ENCODE data around the gene FSTL4. TPM values are rescaled to one million over a fixed set of nuclear protein-coding genes. Genes with fewer than 3 reads are reported as not detected.

Gene FSTL4
- total RNA-seq, 1 donor from 2014 or later = not detected

DNA sequence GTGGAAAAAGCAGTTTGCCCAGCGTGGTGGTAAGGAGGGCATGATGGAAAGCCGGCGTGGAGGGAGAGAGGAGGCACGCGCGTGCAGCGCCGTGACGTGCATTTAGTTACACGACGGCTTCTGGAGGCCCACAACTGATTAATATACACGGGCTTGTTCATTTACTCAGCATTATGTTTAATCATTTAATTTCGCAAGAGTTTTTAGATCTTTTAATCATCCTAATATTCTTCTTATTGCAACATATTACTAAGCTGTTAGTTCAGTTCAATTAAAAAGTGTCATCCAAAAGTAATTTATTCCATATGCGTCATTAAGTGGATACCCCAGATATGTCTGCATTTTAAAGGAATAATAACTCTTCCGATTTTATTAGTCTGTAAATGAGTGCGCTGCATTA, 340.0 kb downstream of the FSTL4 start:
- Mint-ChIP-seq H3K27ac (no peak overlapping the region), H3K4me3 (no peak overlapping the region), H3K27me3 (ENCODE audit: insufficient read depth) (peaks cover 5% of the 10 kb centered on the region), H3K36me3 (ENCODE audit: low read depth) (no peaks in the 10 kb centered on the region), H3K4me1 (ENCODE audit: low read depth) (no peaks in the 10 kb centered on the region), H3K9me3 (no peaks in the 10 kb centered on the region)
- DNase-seq (ENCODE audit: low spot score) = no peak
- intact Hi-C loops (cut with micrococcal nuclease) = no loop called here

DNA sequence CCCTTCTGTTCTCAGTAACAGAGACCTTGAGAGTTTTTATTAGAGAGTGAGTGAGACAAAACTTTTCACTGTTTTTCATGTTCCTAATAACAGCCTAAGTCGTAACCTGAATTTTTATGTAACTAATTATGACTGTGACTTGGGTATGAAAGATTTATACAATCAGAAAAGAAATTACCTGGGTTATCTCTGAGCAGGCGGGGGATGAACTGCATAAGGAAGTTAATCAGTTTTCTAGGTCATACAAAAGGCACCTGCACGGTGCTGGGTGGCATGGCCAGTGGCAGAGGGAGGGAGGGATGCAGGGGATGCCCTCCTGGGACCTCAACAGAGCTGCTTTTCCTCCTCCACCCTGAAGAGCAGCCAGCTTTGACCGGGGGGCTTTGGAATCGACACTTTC, 340.7 kb downstream of the FSTL4 start:
- Mint-ChIP-seq H3K27ac (no peak overlapping the region), H3K4me3 (no peak overlapping the region), H3K9me3 (no peaks in the 10 kb centered on the region), H3K27me3 (ENCODE audit: insufficient read depth) (peaks cover 5% of the 10 kb centered on the region), H3K36me3 (ENCODE audit: low read depth) (no peaks in the 10 kb centered on the region), H3K4me1 (ENCODE audit: low read depth) (no peaks in the 10 kb centered on the region)
- intact Hi-C loops (cut with micrococcal nuclease) = no loop called here
- DNase-seq (ENCODE audit: low spot score) = no peak

DNA sequence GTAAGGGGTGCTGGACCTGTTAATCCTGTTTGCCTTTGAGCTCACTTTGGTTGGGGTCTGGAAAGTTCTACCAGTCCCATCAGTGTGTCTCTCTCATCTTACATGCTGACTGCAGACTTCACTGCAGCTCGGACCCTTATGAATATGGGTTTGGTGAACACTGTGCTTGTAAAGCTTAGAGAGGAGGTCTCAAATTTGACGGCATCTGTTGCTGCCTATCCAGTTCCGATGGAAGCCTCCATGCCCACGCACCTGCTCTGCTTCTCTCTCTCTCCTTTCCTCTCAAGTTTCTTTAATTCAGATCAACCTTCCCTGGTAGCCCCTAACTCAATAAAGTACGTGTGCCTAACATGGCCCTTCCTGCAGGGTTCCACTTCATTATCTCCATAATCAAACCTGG, 342.6 kb downstream of the FSTL4 start:
- Mint-ChIP-seq H3K4me1 (ENCODE audit: low read depth) (no peaks in the 10 kb centered on the region), H3K27me3 (ENCODE audit: insufficient read depth) (peaks cover 5% of the 10 kb centered on the region), H3K4me3 (no peak overlapping the region), H3K27ac (no peak overlapping the region), H3K36me3 (ENCODE audit: low read depth) (no peaks in the 10 kb centered on the region), H3K9me3 (no peaks in the 10 kb centered on the region)
- DNase-seq (ENCODE audit: low spot score) = no peak
- intact Hi-C loops (cut with micrococcal nuclease) = no loop called here

DNA sequence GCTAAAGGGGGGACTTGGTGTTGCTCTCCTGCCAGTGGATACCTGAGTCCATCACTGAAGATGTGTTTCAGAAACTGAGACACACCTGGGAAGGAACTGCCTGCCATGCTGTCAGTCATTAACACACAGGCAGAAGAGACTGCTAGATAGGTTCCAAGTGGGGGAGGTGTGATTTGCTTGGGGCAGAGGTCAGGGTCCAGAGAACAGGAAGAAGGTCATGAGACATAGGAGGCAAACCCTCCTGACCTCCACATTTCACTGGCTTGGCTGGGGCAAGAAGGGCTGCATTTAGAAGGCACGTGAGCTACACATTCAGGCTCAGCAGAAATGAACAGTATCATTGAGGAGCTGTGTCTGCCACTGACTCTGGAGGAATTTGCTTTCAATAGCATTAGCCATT, 344.7 kb downstream of the FSTL4 start:
- Mint-ChIP-seq H3K9me3 (no peaks in the 10 kb centered on the region), H3K4me1 (ENCODE audit: low read depth) (no peaks in the 10 kb centered on the region), H3K4me3 (no peak overlapping the region), H3K27ac (no peak overlapping the region), H3K36me3 (ENCODE audit: low read depth) (no peaks in the 10 kb centered on the region), H3K27me3 (ENCODE audit: insufficient read depth) (peaks cover 2% of the 10 kb centered on the region)
- DNase-seq (ENCODE audit: low spot score) = no peak
- intact Hi-C loops (cut with micrococcal nuclease) = no loop called here

DNA sequence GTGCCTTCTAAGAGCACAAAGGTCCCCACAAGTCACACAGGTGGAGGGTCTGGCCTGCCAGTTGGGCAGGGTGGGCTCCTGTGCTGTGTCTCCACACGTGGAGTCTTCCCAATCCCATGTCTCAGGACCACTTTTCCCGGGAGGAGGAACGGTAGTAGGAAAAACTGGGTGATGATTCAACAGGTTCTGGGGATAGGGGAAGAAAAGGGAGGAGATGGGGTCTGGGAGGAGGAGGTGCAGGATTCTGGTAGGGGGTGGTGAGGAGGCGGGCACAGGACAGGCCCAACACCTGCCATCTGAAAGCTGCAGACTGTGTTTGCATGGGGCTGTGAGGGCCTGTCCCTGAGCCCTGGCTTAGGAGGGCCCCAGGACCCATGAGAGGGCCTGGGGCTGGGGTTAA, 345.4 kb downstream of the FSTL4 start:
- H3K4me1 Mint-ChIP-seq (ENCODE audit: low read depth) = no peaks in the 10 kb centered on the region
- no peak overlapping the region for H3K27ac Mint-ChIP-seq
- no peaks in the 10 kb centered on the region for H3K9me3 Mint-ChIP-seq
- intact Hi-C loops (cut with micrococcal nuclease) = no loop called here
- peaks cover 2% of the 10 kb centered on the region for H3K27me3 Mint-ChIP-seq (ENCODE audit: insufficient read depth)
- H3K4me3 Mint-ChIP-seq = no peak overlapping the region
- no peaks in the 10 kb centered on the region for H3K36me3 Mint-ChIP-seq (ENCODE audit: low read depth)
- no peak for DNase-seq (ENCODE audit: low spot score)

DNA sequence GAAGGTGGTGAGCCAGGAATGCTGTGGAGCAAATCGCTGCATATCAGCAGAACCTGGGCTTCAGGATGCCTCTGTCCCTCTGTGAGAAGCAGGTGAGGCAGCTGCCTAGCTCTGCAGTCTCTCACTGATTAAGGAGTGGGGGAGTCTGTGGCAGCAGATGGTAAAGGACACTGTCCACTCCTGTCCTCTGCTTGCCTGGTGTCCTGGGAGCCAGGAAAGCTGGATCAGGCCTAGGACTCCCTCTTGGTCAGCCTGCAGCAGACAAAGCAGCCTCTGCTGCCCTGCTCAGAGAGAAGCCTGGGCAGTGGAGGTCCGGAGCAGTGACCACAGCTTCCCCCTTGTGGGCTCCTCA, 345.8 kb downstream of the FSTL4 start:
- Mint-ChIP-seq H3K27ac (no peak overlapping the region), H3K4me3 (no peak overlapping the region), H3K27me3 (ENCODE audit: insufficient read depth) (peaks cover 2% of the 10 kb centered on the region), H3K9me3 (no peaks in the 10 kb centered on the region), H3K36me3 (ENCODE audit: low read depth) (no peaks in the 10 kb centered on the region), H3K4me1 (ENCODE audit: low read depth) (no peaks in the 10 kb centered on the region)
- no peak for DNase-seq (ENCODE audit: low spot score)
- intact Hi-C loops (cut with micrococcal nuclease) = no loop called here

DNA sequence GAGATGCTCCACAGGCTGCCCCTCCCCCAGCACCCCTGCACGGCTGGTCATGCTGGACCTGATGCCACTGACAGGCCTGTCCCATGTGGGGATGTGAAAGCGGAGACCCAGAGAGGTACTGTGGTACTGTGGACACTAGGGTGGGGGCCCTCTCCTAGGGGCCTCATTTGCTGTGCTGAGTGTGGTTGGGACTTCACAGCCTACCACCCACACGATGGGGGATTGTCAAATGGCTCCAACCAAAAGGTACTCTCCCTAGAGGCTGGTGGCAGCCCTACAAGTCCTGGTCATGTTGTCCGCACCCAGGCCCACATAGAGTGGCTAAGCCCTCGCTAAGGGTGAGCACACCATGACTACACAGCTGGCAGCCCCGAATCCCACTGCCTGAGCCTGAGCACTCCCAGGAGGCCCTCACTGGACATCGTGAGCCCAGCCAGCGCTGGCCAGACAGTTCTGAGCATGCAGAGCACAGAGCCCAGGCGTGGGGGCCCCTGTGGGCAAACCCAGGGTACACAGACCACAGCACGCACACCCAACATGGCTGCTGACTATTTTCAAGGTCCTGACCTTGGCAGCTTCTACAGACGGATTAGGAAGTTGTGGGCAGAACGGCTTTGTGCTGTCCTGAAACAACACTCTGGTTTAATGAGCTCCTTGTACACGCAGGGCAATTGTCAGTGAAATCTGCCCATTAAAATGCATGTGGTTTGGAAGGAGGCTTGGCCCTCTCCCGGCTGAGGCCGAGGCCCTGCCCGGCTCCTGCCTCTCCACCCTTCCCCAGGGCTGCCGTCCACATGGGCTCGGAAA, 346.4 kb downstream of the FSTL4 start:
- Mint-ChIP-seq H3K27ac (no peak overlapping the region), H3K4me1 (ENCODE audit: low read depth) (no peaks in the 10 kb centered on the region), H3K36me3 (ENCODE audit: low read depth) (no peaks in the 10 kb centered on the region), H3K4me3 (no peak overlapping the region), H3K27me3 (ENCODE audit: insufficient read depth) (peaks cover 2% of the 10 kb centered on the region), H3K9me3 (no peaks in the 10 kb centered on the region)
- DNase-seq (ENCODE audit: low spot score) = no peak
- intact Hi-C loops (cut with micrococcal nuclease) = no loop called here

DNA sequence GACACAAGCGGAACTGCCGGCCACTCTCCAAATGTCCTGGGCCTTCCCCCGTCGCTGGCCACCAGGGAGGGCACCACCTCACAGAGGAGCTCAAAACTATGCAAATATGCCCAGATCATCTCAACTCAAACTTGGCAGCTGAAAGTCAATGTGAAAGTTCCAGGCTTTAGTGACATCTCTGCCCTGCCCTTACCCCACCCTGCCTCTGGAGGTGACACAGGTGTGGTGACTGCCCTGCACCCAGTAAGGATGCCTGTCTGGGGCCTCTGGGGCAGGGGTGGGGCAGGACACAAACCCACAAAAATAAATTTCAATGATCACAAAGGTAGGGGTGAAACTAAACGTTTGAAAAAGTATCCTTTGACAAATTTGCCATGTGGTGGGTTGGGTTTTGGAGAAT, 347.1 kb downstream of the FSTL4 start:
- Mint-ChIP-seq H3K36me3 (ENCODE audit: low read depth) (no peaks in the 10 kb centered on the region), H3K4me3 (no peak overlapping the region), H3K27me3 (ENCODE audit: insufficient read depth) (no peaks in the 10 kb centered on the region), H3K27ac (no peak overlapping the region), H3K4me1 (ENCODE audit: low read depth) (no peaks in the 10 kb centered on the region), H3K9me3 (no peaks in the 10 kb centered on the region)
- intact Hi-C loops (cut with micrococcal nuclease) = no loop called here
- DNase-seq (ENCODE audit: low spot score) = no peak

DNA sequence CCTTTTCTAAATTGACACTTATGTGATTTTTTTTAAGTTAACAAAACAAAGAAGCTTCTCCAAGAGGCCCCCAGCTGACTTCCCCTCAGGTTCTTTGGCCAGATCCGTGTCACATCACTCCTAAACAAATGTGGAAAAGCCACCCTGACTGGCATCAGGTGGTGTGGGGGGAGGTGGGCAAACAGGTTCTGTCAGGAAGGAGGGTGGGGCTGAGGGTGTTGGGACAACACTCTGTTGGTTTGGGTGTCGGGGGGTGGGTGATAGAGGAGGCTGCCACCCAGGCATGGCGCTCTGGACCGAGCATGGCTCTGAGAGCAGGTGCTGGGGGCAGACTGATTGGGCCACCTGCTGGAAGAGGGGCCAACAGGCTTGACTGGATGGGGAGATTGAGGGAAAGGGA, 349.7 kb downstream of the FSTL4 start:
- Mint-ChIP-seq H3K27me3 (ENCODE audit: insufficient read depth) (peaks cover 2% of the 10 kb centered on the region), H3K36me3 (ENCODE audit: low read depth) (no peaks in the 10 kb centered on the region), H3K27ac (no peak overlapping the region), H3K9me3 (no peaks in the 10 kb centered on the region), H3K4me3 (no peak overlapping the region), H3K4me1 (ENCODE audit: low read depth) (peaks cover 21% of the 10 kb centered on the region)
- intact Hi-C loops (cut with micrococcal nuclease) = no loop called here
- no peak for DNase-seq (ENCODE audit: low spot score)

DNA sequence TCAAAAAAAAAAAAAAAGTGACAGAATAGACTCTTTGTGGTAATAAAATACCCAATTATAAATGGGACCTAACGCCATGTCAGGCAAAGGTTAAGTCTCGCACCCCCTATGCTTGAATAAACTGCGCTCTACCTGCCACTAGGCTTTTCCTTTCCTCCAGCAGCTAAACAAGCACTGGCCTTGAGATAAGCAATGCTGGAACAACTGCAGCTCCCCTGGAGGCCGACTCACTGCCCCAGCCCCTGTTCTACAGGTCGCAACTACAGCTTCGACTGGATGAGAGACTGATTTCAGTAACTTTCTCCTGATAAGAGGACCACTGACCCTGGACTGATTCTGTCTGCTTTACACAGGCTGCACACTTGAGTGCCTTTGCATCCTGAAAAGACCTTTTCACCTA, 350.3 kb downstream of the FSTL4 start:
- no peak for DNase-seq (ENCODE audit: low spot score)
- H3K27ac Mint-ChIP-seq = no peak overlapping the region
- no peak overlapping the region for H3K4me3 Mint-ChIP-seq
- H3K36me3 Mint-ChIP-seq (ENCODE audit: low read depth) = no peaks in the 10 kb centered on the region
- H3K4me1 Mint-ChIP-seq (ENCODE audit: low read depth) = peaks cover 22% of the 10 kb centered on the region
- intact Hi-C loops (cut with micrococcal nuclease) = no loop called here
- no peaks in the 10 kb centered on the region for H3K9me3 Mint-ChIP-seq
- peaks cover 2% of the 10 kb centered on the region for H3K27me3 Mint-ChIP-seq (ENCODE audit: insufficient read depth)

DNA sequence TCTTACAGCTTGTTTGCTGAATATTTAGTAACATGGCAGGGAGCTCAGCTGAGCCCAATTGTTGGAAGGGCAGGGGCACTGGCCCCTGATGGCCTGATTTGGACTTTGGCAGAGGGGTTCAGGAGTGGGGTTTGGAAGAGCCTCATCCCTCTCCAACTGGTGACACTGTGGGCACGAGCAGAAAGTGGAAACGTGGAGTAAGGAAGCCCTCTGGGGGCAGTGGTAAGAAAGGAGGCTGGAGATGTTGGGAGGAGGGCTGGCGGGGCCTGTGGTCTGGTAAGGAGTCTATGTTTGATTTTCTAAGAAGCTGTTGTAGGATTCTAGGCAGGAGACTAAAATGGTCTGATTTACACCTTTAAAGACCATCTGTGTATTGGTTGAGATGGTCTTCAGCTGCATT, 351.6 kb downstream of the FSTL4 start:
- H3K4me3 Mint-ChIP-seq = no peak overlapping the region
- H3K4me1 Mint-ChIP-seq (ENCODE audit: low read depth) = peaks cover 22% of the 10 kb centered on the region
- H3K27me3 Mint-ChIP-seq (ENCODE audit: insufficient read depth) = peaks cover 2% of the 10 kb centered on the region
- DNase-seq (ENCODE audit: low spot score) = no peak
- H3K9me3 Mint-ChIP-seq = no peaks in the 10 kb centered on the region
- H3K36me3 Mint-ChIP-seq (ENCODE audit: low read depth) = no peaks in the 10 kb centered on the region
- no peak overlapping the region for H3K27ac Mint-ChIP-seq
- intact Hi-C loops (cut with micrococcal nuclease) = no loop called here

DNA sequence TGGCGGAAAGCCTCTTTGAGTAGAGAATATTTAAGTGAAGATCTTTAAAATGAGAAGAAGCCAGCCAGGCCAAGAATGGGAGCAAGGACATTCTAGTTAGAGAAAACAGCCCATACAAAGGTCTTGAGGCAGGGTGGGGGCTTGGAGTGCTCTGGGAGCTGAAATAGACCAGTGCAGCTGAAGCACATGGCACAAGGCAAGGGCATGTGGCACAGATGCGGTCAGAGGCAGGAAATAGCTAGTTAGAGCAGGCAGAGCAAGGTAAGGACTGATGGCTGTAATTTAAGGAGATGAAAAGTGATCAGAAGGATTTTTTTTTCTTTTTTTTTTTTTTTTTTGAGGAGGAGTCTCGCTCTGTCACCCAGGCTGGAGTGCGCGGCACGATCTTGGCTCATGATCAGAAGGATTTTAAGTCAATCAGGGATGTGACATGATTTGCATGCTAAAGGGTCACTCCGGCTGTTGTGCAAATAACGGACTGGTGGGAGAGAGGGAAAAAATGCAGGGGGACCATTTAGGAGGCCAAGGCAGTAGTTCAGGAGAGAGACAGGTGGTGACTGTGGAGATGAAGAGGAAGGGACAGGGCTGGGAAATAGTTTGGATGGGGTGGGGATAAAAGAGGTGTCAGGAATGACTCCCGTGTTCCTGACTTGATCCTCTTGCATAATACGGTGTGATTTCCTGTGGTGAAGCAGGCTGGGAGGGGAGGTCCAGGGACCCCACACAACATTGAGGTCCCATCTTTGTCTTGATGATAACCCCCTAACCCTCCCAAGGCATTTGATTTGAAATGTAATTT, 352.9 kb downstream of the FSTL4 start:
- no peak for DNase-seq (ENCODE audit: low spot score)
- H3K4me1 Mint-ChIP-seq (ENCODE audit: low read depth) = peaks cover 22% of the 10 kb centered on the region
- no peak overlapping the region for H3K4me3 Mint-ChIP-seq
- H3K9me3 Mint-ChIP-seq = no peaks in the 10 kb centered on the region
- H3K36me3 Mint-ChIP-seq (ENCODE audit: low read depth) = no peaks in the 10 kb centered on the region
- peaks cover 2% of the 10 kb centered on the region for H3K27me3 Mint-ChIP-seq (ENCODE audit: insufficient read depth)
- H3K27ac Mint-ChIP-seq = no peak overlapping the region
- intact Hi-C loops (cut with micrococcal nuclease) = no loop called here

DNA sequence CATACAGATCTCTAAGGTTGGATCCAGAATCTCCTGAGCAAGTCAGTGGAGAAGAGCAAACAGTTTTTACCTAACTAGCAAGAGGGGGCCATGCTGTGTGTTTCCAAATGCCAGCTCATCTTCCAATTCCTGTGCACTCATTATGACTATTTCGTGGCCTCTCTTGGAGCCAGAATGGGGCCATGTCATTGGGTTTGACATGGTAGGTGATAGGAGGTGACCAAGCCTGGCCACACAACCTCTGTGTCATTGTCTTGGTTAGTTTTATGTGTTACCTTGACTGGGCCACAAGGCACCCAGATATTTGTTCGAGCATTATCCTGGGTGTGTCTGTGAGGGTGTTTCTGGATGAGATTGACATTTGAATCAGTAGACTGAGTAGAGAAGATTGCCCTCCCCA, 354.4 kb downstream of the FSTL4 start:
- Mint-ChIP-seq H3K4me1 (ENCODE audit: low read depth) (peaks cover 22% of the 10 kb centered on the region), H3K4me3 (no peak overlapping the region), H3K36me3 (ENCODE audit: low read depth) (no peaks in the 10 kb centered on the region), H3K27me3 (ENCODE audit: insufficient read depth) (peaks cover 2% of the 10 kb centered on the region), H3K9me3 (no peaks in the 10 kb centered on the region), H3K27ac (no peak overlapping the region)
- no peak for DNase-seq (ENCODE audit: low spot score)
- intact Hi-C loops (cut with micrococcal nuclease) = no loop called here

Measured in activated T-helper 1 cell treated with anti-CD3 and anti-CD28 coated beads, Interleukin-12 subunit alpha, Interleukin-12 subunit beta, Interleukin-2, Interleukin-4 antibody, amounts not matched to agents 30 ng/mL and 10 ng/mL and 1 ng/mL, durations not matched to agents 14 hours and 24 hours and 36 hours (primary cell).